ENCODE data around the gene BAHCC1. TPM values are rescaled to one million over a fixed set of nuclear protein-coding genes. Genes with fewer than 3 reads are reported as not detected.

BAHCC1 gene
- total RNA-seq, 1 donor from 2014 or later, result 8.6 TPM

GRCh38 chr17:81393684-81394376 lies 1.4 kb upstream of the BAHCC1 start:
- DNase-seq (peak; percentile 100), ATAC-seq (peak; percentile 67)
- intact Hi-C loops (cut with micrococcal nuclease), result no loop called here

DNA sequence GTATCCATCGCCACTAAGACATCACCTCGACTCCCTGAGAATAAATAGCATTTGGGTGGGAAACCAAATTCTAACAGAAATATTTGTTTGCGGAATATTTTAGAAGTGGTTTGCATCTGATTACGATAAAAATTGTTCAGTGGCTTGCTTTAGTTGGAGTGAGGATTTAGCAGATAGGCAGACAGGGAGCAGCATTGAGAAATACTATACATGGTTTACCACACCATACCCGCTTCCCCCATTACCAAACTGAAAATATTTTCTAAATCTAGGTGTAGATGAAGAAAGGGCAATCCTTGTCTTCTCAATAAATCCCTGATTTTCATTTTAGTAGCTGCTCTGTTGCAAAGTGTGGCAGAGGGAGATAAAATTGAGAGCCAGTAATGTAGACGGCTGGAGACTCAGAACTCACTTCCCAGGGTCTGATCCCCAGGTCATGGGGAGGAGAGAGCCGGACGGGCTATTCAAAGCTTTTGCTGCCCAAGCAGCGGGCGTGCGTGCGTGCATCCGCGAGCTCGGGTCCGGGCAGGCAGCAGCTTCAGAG lies 808 bp upstream of the BAHCC1 start:
- intact Hi-C loops (cut with micrococcal nuclease), result no loop called here
- DNase-seq (no peak), ATAC-seq (no peak)

GRCh38 chr17:81395600-81396277 lies 482 bp downstream of the BAHCC1 start:
- no peak for ATAC-seq
- intact Hi-C loops (cut with micrococcal nuclease), result no loop called here
- DNase-seq, result no peak

GRCh38 chr17:81396278-81396721 lies 1.0 kb downstream of the BAHCC1 start:
- DNase-seq (no peak), ATAC-seq (no peak)
- intact Hi-C loops (cut with micrococcal nuclease), result no loop called here

DNA sequence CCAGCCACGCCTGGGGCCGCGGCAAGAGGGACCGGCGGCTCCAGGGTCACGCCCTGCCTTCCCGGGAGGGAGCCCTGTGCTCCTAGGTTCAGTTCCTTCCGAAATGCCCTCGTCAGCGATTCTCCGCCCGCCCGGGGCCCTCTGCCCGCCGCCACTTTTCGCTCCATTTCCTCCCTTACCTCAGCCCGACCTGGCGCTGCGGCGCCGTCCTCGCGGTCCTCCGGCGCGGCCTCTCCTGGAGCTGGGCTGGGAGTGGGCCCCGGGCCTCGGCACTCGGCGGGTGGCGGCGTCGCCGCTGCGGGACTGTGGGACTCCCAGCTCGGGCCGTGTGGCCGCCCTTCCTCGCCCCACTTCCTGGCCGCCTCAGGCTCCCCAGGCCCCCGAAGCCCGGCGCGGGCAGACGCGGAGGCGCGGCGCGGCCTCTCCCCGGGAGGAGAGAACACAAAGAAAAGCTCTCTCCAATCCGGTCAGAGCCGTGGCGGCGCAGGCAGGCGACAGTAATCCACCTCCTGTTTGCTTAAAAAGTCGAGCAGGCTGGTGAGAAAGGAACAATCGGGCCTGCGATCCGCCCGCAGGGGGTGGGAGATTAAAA lies 1.6 kb downstream of the BAHCC1 start:
- ATAC-seq (no peak), DNase-seq (peak; percentile 72)
- intact Hi-C loops (cut with micrococcal nuclease), result no loop called here

DNA sequence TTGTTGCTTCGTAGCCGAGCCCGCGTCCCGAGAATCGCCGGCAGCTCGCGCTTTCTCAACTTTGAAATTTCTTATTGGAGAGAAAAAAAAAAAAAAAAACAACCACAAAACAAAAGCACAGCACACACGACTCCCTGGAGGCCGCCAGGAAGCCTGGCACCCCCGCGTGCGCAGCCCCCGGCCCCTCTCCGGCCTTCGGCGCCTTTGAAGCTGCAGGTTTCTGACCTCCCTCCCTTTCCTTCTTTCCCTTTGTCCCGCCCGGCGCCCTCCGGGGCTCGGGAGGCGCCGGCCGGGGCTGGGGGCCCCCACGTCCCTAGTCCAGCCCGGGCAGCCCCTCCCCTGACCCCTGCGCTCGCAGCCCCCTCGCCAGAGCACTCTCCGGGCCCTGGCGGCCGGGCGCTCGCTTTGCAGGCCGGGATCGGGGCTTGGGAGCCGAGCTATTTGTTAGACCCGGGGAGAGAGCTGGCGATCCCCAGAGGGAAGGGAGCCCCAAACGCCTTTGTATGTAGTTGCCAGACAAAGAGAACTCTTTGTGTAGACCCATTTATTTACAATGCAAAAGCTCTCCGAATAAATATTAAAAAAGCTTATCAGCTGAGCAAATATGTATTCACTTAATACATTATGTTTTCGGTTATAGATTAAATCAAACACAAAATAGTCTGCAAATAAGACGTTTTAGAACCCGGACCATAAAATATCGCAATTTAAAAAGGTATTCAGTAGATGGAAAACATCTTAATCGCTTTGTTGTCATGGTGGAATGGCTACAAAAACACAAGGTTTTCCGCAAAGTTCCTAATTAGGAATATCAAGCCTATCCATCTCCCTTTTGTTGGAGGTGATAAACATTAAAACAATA lies 2.3 kb downstream of the BAHCC1 start:
- intact Hi-C loops (cut with micrococcal nuclease), result no loop called here
- no peak for ATAC-seq
- peak; percentile 66 for DNase-seq

GRCh38 chr17:81398176-81398831 lies 3.0 kb downstream of the BAHCC1 start:
- intact Hi-C loops (cut with micrococcal nuclease), result no loop called here
- DNase-seq (peak; percentile 67), ATAC-seq (no peak)

DNA sequence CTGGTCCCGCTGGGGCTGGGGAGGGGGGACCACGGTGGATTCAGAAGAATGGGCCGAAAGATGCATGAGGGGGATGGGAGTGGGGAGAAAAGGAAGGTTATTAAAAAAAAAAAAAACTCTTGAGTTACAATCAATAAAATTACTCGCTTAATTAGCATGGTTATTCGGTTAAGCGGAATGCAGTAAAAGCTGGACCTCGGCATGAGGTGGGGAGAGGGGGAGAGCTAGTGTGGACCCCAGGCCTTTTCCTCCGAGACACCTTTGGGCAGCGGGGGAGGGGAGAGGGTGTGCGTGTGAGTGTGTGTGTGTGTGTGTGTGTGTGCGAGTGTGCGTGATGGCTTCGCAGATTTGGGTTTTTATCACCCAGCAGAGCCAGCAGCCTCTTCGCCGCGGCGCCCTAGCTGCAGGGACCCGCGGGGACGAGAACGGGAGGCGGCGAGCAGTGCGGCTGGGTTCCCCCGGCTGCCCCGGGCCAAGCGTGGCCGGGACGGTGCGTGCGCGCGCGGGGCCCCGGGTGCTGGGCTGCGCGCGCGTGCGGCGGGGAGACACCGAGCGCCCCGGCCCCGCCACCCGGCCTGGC lies 3.7 kb downstream of the BAHCC1 start:
- no peak for ATAC-seq
- intact Hi-C loops (cut with micrococcal nuclease), result no loop called here
- no peak for DNase-seq

DNA sequence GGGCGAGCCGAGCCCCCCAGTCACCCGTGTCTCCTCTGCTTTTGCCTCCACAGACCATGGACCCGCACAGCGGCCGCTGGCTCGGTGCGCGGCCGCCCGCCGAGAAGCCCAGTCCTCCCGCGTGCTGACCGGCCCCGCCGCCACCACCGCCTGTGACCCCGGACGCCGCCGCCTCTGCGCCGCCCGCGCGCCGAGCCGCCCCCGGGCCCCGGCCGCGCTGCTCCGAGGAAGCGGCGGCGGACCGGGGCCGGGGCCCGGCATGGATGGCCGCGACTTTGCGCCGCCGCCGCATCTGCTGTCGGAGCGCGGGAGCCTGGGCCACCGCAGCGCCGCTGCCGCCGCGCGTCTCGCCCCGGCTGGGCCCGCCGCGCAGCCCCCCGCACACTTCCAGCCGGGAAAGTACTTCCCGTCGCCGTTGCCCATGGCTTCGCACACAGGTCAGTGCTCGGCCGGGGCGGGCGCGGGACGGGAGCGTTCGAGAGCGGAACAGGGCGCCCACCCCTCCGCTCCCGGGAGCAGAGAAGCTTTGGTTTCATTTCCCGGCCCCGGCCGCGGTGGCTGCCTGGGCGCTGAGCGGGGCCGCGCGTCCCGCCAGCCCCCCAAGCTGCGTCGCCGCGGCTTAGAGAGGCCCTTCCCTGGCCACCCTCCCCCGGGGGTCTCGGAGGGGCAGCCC lies 4.4 kb downstream of the BAHCC1 start:
- ATAC-seq, result no peak
- peak; percentile 58 for DNase-seq

DNA sequence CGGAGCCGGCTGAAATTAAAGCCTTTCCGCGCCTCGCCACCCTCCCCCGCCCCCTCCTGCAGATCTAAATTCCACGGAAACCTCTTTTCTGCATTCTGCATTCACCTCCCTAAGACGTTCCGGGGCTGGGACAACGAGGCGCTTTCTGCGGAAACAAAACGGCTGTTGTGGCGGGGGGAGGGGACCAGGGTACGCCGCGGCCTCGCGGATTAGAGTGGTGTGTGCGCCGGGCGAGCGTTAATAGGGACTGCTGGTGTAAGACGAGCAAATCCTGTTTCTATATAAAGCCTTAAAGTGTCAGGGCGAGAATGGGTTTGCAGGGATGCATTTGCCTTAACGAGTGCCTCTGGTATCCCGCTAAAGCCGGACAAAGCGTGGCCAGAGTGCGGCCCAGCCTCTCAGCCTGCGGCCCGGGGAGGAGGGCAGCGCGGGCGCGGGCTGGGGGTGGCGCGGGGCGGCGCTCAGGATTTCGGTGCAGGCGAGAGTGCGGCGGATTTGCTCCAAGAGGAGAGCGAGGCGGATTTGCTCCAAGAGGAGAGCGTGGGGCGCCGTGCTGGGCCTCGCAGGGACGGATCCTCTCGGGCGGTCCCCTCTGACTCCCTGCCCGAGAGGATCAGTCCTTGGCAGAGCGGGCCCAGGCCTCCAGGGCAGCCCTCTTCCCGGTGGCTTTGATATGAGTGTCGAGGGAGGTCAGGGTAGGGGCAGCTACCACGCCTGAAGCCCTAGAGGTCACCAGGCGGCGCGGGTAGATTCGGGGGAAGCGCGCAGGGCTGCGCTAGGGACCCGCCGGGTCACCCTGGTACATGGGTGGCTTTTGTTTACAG lies 5.1 kb downstream of the BAHCC1 start:
- DNase-seq (peak; percentile 76), ATAC-seq (peak; percentile 11)
- intact Hi-C loops (cut with micrococcal nuclease), result no loop called here

More for the DNA sequence above, 4.4 kb downstream of the BAHCC1 start:
- intact Hi-C loops (cut with micrococcal nuclease), result no loop called here

DNA sequence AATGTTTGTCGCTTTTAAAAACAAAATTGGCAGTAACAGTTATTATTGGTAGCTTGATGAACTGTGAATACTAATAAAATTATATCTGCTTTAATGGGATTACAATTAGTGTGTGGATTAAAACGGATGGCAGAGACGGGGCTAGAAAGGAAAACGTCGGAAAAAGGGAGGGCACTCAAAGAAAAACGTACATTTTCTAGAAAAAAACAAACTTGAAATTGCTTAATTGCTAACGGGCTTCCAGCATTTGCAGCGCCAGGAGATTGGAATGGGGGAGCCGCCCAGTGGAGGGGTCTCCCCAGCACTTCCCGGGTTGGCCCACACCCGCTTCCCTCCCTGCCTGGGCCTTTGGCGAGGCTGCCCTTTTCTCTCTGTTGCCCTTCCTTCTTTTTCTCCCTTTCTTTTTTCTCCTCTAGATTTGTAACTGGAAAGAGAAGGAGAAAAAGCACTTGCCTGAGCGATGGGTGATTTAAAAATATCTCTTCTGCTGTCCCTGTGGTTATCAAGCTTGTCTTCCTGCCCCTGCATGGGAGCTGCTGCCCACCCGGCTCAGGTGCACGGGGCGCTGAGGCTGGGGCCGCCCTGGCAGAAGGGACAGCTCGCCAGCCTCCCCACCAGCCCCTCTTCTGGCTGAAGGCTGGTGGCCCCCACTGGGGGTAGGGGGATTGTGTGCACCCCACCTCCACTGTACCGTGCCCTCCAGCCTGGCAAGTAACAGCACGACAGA lies 5.9 kb downstream of the BAHCC1 start:
- ATAC-seq (no peak), DNase-seq (no peak)

DNA sequence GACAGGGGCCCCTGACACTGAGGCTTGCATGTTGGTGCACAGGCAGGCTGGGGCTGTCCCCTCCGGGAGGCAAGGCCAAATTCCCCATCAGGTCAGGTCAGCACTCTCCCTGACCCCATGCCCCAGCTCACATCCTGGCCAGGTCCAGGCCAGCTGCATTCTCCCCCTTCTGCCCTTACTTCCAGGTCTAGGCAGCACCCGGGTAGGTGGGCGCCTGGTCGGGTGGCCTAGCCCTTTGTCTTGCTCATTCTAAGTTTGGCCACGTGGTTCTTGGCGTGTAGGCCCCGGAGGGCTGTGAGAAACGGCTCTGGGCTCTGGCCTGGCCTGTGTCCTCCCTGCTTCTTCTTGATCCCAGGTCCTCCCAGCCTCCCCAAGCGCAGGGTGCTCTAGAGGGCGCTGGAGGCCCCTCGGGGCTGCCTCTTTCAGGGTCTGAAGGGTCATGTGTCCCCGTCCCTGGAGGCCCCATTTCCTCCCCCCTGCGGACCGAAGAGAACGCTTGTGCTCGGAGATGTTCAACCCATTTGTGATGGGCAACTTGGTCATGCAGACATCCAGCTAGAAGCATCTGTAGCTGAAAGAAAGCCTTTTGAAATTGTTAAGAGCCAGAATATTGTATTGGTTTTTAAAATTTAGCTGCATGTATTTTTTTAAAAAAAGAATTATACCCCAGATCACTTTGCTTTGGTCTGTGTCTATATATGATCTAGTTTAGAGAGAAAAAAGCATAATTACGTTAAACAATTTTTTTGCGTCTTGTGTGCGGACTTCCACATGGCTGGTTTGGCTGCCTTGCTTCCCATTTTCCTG lies 6.7 kb downstream of the BAHCC1 start:
- DNase-seq (peak; percentile 76), ATAC-seq (peak; percentile 4)
- intact Hi-C loops (cut with micrococcal nuclease), result no loop called here

More for the DNA sequence above, 5.9 kb downstream of the BAHCC1 start:
- intact Hi-C loops (cut with micrococcal nuclease), result no loop called here

DNA sequence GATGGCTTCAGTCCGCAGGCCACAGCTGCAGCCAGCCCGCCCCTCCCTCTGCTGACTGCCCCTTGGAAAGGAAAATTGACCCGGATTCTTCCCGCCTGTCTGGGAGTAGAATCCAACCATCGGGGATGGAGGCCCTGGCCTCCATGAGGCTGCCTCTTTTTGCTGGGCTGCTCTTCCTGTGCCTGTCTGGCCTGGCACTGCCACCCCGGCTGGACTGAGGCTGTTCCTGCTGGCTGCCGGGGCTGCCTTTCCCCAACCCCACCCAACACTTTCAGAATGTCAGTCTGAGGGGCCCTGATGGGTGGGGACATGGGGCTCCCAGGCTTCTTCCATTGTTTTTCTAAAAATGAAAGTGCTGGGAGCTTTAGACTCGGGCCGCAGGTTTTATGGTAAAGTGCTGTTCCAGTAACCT lies 7.3 kb downstream of the BAHCC1 start:
- DNase-seq (peak; percentile 71), ATAC-seq (no peak)
- intact Hi-C loops (cut with micrococcal nuclease), result no loop called here

DNA sequence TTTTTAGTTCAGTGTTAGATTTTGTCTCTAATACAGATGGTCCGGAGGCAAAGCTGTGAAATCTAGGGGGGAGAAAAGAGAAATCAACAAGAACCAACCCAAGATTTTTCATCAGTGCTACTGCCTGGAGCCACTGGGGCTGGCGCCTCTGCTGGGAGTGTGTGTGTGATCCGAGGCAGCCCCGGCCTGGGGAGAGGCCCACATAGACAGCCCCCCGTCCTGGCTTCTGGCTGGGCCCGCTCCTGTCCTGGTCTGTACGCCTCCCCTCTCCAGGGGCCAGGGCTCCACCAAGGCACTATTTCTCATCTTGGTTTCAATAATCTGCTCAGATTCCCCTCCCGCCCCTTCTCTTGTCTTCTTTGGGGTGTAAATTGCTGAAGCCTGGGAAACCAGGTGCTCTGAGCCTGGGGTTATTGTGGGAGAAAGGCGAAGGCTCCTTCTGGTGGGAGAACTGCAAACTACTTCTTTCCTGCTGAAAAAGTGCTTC lies 7.8 kb downstream of the BAHCC1 start:
- intact Hi-C loops (cut with micrococcal nuclease), result no loop called here
- ATAC-seq (no peak), DNase-seq (no peak)
